WTC11 (cell line): ENCODE data around the gene PACS1. TPM values are rescaled to one million over a fixed set of nuclear protein-coding genes. Genes with fewer than 3 reads are reported as not detected.

Source experiments
- ATAC-seq: fragments of 200-7000 bp; cut with Tn5 transposase; 2 replicates; pipeline ENCODE4 v1.10.0; 2021; ENCODE audit warnings: mild to moderate bottlenecking, moderate library complexity
- CTCF ChIA-PET: fragments of 300-600 bp; sonication (Branson Sonifier 250); formaldehyde crosslinking; loops from one replicate; lab custom pipeline; 2021; ENCODE audit warnings: antibody characterized with exemption; lab: Charles Lee
- POLR2A ChIA-PET: fragments of 350-600 bp; sonication (Branson Sonifier 250); formaldehyde crosslinking; loops from one replicate; lab custom pipeline; 2021; ENCODE audit warnings: antibody characterized with exemption; lab: Charles Lee
- DNase-seq: peaks from one replicate; pipeline ENCODE4 v3.0.0; 2021; ENCODE audit warnings: low spot score
- H3K27ac Mint-ChIP-seq: 2 replicates; pipeline ENCODE4 v1.8.0; 2021; ENCODE audit warnings: mixed read lengths
- H3K27me3 Mint-ChIP-seq: 2 replicates; pipeline ENCODE4 v1.8.0; 2021; ENCODE audit warnings: low read depth, mild to moderate bottlenecking, moderate library complexity, mixed read lengths
- H3K36me3 Mint-ChIP-seq: 2 replicates; pipeline ENCODE4 v1.8.0; 2021; ENCODE audit warnings: mixed read lengths
- H3K4me1 Mint-ChIP-seq: 2 replicates; pipeline ENCODE4 v1.8.0; 2022; ENCODE audit warnings: mixed read lengths
- H3K4me3 Mint-ChIP-seq: 2 replicates; pipeline ENCODE4 v1.8.0; 2021; ENCODE audit warnings: mild to moderate bottlenecking, moderate library complexity, mixed read lengths
- H3K9me3 Mint-ChIP-seq: 2 replicates; pipeline ENCODE4 v1.8.0; 2021; ENCODE audit warnings: mixed read lengths
- ARID4B ChIP-seq: sonication (generic); formaldehyde crosslinking; IDR thresholded peaks from 2 replicates; pipeline ENCODE4 v1.8.0; 2023; ENCODE audit warnings: missing genetic modification reagents, mild to moderate bottlenecking, borderline replicate concordance
- GRHL2 ChIP-seq: fragments of 250-450 bp; sonication (Bioruptor Pico); IDR thresholded peaks from 2 replicates; pipeline ENCODE4 v1.8.0; 2022; ENCODE audit warnings: mild to moderate bottlenecking, moderate library complexity; ENCODE audit not compliant: insufficient replicate concordance, severe bottlenecking
- GTF2I ChIP-seq: fragments of 250-450 bp; sonication (Bioruptor Pico); conservative IDR thresholded peaks from 2 replicates; pipeline ENCODE4 v1.4.0; 2021; ENCODE audit warnings: mild to moderate bottlenecking
- NFATC4 ChIP-seq: fragments of 250-450 bp; sonication (Bioruptor Pico); IDR thresholded peaks from 2 replicates; pipeline ENCODE4 v1.9.0; 2021; ENCODE audit warnings: mild to moderate bottlenecking
- NFE2L1 ChIP-seq: sonication (generic); formaldehyde crosslinking; IDR thresholded peaks from 2 replicates; pipeline ENCODE4 v1.8.1; 2023; ENCODE audit warnings: missing genetic modification reagents
- NR1H2 ChIP-seq: sonication (generic); formaldehyde crosslinking; IDR thresholded peaks from 2 replicates; pipeline ENCODE4 v1.9.0; 2021; ENCODE audit warnings: mild to moderate bottlenecking, moderate library complexity, missing genetic modification reagents
- PRDM15 ChIP-seq: sonication (generic); formaldehyde crosslinking; IDR thresholded peaks from 2 replicates; pipeline ENCODE4 v1.8.0; 2022; ENCODE audit warnings: missing genetic modification reagents
- SOX15 ChIP-seq: fragments of 250-450 bp; sonication (Bioruptor Pico); IDR thresholded peaks from 2 replicates; pipeline ENCODE4 v1.9.0; 2021; ENCODE audit warnings: mild to moderate bottlenecking
- TP53 ChIP-seq: sonication (generic); formaldehyde crosslinking; IDR thresholded peaks from 2 replicates; pipeline ENCODE4 v1.8.1; 2023; ENCODE audit warnings: mild to moderate bottlenecking, missing genetic modification reagents
- ZNF263 ChIP-seq: sonication (generic); formaldehyde crosslinking; IDR thresholded peaks from 2 replicates; pipeline ENCODE4 v1.8.1; 2022; ENCODE audit warnings: low read depth, mild to moderate bottlenecking, moderate library complexity, missing genetic modification reagents
- ZNF512 ChIP-seq: sonication (generic); formaldehyde crosslinking; IDR thresholded peaks from 2 replicates; pipeline ENCODE4 v1.8.1; 2022; ENCODE audit warnings: missing genetic modification reagents, borderline replicate concordance
- total RNA-seq: library from RNA; stranded (reverse); gene quantifications from 3 replicates; pipeline ENCODE4 v1.2.3, GENCODE V29; 2021
- TF ChIP-seq, protein P1 (sequence below): fragments of 250-450 bp; sonication (Bioruptor Pico); IDR thresholded peaks from 2 replicates; pipeline ENCODE4 v2.1.2; 2022; ENCODE audit warnings: mild to moderate bottlenecking, moderate library complexity
- TF ChIP-seq, protein P2 (sequence below): sonication (generic); formaldehyde crosslinking; IDR thresholded peaks from 2 replicates; pipeline ENCODE4 v1.8.1; 2023; ENCODE audit warnings: mild to moderate bottlenecking, missing genetic modification reagents
- TF ChIP-seq, protein P3 (sequence below): sonication (generic); formaldehyde crosslinking; IDR thresholded peaks from 2 replicates; pipeline ENCODE4 v1.8.0; 2023; ENCODE audit warnings: missing genetic modification reagents
- TF ChIP-seq, protein P4 (sequence below): sonication (generic); formaldehyde crosslinking; IDR thresholded peaks from 2 replicates; pipeline ENCODE4 v1.8.1; 2022; ENCODE audit warnings: mild to moderate bottlenecking, moderate library complexity, missing genetic modification reagents

PACS1 gene
- total RNA-seq, 1 experiment from 2014 or later: 34.8 TPM

DNA sequence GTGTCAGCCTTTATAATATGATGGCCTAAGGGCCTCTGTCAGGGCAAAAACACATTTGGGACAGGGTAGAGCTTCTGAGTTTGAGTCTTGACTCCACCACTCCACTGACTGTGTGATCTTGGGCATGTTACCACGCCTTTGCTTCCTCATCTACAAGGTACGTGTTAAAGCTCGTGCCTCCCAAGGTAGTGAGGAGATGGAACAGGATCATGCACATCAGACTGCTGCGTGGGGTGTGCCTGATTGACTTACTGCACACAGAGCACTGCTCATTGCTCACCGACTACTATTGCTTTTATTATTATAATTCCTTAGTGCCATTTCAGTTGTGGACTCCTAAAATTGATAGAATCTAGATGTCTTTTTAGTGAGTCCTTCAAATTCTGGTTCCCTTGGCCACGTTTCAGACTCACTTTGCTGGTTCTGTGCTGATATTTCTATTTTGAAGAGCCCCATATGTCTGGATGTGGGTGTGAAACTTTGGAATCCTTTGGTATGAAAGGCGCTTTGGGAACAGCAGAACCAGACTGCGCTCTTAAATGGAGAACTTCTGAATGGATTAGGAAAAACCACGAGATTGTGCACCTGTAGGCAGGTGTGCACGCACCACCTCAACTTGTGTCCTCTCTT lies 154.3 kb downstream of the PACS1 start:
- no peaks in the 10 kb centered on the region for H3K27me3 Mint-ChIP-seq
- POLR2A ChIA-PET: no interaction called here
- TF ChIP-seq ARID4B (CRISPR knock-in tag) (no peak), NFE2L1 (CRISPR knock-in tag) (no peak), GTF2I (no peak), ZNF512 (no peak), NFATC4 (CRISPR knock-in tag) (no peak), NR1H2 (no peak), ZNF263 (no peak), SOX15 (CRISPR knock-in tag) (no peak), TP53 (CRISPR knock-in tag) (no peak), GRHL2 (CRISPR knock-in tag) (no peak)
- TF ChIP-seq, protein P1, sequence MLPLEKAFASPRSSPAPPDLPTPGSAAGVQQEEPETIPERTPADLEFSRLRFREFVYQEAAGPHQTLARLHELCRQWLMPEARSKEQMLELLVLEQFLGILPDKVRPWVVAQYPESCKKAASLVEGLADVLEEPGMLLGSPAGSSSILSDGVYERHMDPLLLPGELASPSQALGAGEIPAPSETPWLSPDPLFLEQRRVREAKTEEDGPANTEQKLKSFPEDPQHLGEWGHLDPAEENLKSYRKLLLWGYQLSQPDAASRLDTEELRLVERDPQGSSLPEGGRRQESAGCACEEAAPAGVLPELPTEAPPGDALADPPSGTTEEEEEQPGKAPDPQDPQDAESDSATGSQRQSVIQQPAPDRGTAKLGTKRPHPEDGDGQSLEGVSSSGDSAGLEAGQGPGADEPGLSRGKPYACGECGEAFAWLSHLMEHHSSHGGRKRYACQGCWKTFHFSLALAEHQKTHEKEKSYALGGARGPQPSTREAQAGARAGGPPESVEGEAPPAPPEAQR: no peak
- TF ChIP-seq, protein P2, sequence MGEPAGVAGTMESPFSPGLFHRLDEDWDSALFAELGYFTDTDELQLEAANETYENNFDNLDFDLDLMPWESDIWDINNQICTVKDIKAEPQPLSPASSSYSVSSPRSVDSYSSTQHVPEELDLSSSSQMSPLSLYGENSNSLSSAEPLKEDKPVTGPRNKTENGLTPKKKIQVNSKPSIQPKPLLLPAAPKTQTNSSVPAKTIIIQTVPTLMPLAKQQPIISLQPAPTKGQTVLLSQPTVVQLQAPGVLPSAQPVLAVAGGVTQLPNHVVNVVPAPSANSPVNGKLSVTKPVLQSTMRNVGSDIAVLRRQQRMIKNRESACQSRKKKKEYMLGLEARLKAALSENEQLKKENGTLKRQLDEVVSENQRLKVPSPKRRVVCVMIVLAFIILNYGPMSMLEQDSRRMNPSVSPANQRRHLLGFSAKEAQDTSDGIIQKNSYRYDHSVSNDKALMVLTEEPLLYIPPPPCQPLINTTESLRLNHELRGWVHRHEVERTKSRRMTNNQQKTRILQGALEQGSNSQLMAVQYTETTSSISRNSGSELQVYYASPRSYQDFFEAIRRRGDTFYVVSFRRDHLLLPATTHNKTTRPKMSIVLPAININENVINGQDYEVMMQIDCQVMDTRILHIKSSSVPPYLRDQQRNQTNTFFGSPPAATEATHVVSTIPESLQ (CRISPR knock-in tag): no peak
- TF ChIP-seq, protein P3, sequence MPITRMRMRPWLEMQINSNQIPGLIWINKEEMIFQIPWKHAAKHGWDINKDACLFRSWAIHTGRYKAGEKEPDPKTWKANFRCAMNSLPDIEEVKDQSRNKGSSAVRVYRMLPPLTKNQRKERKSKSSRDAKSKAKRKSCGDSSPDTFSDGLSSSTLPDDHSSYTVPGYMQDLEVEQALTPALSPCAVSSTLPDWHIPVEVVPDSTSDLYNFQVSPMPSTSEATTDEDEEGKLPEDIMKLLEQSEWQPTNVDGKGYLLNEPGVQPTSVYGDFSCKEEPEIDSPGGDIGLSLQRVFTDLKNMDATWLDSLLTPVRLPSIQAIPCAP: no peak
- TF ChIP-seq, protein P4, sequence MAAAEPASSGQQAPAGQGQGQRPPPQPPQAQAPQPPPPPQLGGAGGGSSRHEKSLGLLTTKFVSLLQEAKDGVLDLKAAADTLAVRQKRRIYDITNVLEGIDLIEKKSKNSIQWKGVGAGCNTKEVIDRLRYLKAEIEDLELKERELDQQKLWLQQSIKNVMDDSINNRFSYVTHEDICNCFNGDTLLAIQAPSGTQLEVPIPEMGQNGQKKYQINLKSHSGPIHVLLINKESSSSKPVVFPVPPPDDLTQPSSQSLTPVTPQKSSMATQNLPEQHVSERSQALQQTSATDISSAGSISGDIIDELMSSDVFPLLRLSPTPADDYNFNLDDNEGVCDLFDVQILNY (CRISPR knock-in tag): no peak
- peaks cover 17% of the 10 kb centered on the region for H3K4me1 Mint-ChIP-seq
- no peak overlapping the region for H3K27ac Mint-ChIP-seq
- no peak overlapping the region for H3K4me3 Mint-ChIP-seq
- DNase-seq (no peak), ATAC-seq (no peak)
- H3K36me3 Mint-ChIP-seq: no peaks in the 10 kb centered on the region
- CTCF ChIA-PET: no interaction called here
- H3K9me3 Mint-ChIP-seq: no peaks in the 10 kb centered on the region

- H3K27me3 Mint-ChIP-seq: no peaks in the 10 kb centered on the region
- ATAC-seq: no peak
- POLR2A ChIA-PET: no interaction called here
- no peak overlapping the region for H3K27ac Mint-ChIP-seq
- H3K36me3 Mint-ChIP-seq: no peaks in the 10 kb centered on the region
- H3K4me3 Mint-ChIP-seq: no peak overlapping the region
- no peaks in the 10 kb centered on the region for H3K9me3 Mint-ChIP-seq
- H3K4me1 Mint-ChIP-seq: peaks cover 17% of the 10 kb centered on the region
- DNase-seq: no peak
- CTCF ChIA-PET: interaction anchor here (0.7 kb wide), 1 partner anchor 58 kb away, joined by 4 read pairs; no protein-coding TSS in a partner anchor
- TF ChIP-seq ARID4B (CRISPR knock-in tag) (no peak), PRDM15 (CRISPR knock-in tag) (no peak)
Observed at GRCh38 chr11:66225066-66225465, 155.0 kb downstream of the PACS1 start.
